ENCODE results near the gene AMBRA1. TPM values are rescaled to one million over a fixed set of nuclear protein-coding genes. Genes with fewer than 3 reads are reported as not detected.

The AMBRA1 gene
- total RNA-seq, 1 experiment from 2014 or later = 15.8 TPM

GRCh38 chr11:46346886-46347636 is 246.8 kb downstream of the AMBRA1 start, which contains the start of gene DGKZ:
Gene DGKZ (plus strand): TSS chr11:46347463. CDS start chr11:46347660, 197 bp downstream.
- ATAC-seq = peak; percentile 82
- no peak for TF ChIP-seq EZH2 (IDR thresholded peaks at IDR 0.05; ENCODE audit: low read length, unreplicated experiment)
- TF ChIP-seq, protein P1, sequence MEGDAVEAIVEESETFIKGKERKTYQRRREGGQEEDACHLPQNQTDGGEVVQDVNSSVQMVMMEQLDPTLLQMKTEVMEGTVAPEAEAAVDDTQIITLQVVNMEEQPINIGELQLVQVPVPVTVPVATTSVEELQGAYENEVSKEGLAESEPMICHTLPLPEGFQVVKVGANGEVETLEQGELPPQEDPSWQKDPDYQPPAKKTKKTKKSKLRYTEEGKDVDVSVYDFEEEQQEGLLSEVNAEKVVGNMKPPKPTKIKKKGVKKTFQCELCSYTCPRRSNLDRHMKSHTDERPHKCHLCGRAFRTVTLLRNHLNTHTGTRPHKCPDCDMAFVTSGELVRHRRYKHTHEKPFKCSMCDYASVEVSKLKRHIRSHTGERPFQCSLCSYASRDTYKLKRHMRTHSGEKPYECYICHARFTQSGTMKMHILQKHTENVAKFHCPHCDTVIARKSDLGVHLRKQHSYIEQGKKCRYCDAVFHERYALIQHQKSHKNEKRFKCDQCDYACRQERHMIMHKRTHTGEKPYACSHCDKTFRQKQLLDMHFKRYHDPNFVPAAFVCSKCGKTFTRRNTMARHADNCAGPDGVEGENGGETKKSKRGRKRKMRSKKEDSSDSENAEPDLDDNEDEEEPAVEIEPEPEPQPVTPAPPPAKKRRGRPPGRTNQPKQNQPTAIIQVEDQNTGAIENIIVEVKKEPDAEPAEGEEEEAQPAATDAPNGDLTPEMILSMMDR (conservative IDR thresholded peaks at IDR 0.05; ENCODE audit: low read depth, low read length) = peak; percentile 38
- no peak for TF ChIP-seq EZH2phosphoT487 (IDR thresholded peaks at IDR 0.05; ENCODE audit: borderline replicate concordance, low read length)
- H3K27ac ChIP-seq (ENCODE audit: low read length) = no peak within 1 kb of the TSS
- H3K9me2 ChIP-seq (replicated peaks; ENCODE audit: low read length) = no peaks in the 10 kb centered on the region
- intact Hi-C loops (cut with micrococcal nuclease) = no loop called here
- ChIA-PET CTCF (no interaction called here), POLR2A (ENCODE audit: unreplicated experiment) (interaction anchor here (0.5 kb wide), 1 partner anchor 104 kb away, joined by 4 read pairs; no protein-coding TSS in a partner anchor)
- no TSS peak for BruUV-seq (replicated peaks)
- H3K79me2 ChIP-seq (ENCODE audit: low read length) = peaks cover 43% of the 10 kb centered on the region
- H3K9ac ChIP-seq (ENCODE audit: low read length) = peak within 1 kb of the TSS; percentile 86
- H3K36me3 ChIP-seq (ENCODE audit: low read depth, low read length) = no peaks in the 10 kb centered on the region; the same call in 1 of the 2 replicates
- H3K27me3 ChIP-seq (ENCODE audit: low read length) = no peaks in the 10 kb centered on the region
- H3K4me3 ChIP-seq (ENCODE audit: low read length) = peak within 1 kb of the TSS; percentile 81
- no peaks in the 10 kb centered on the region for H4K20me1 ChIP-seq (ENCODE audit: low read length)
- no peaks in the 10 kb centered on the region for H3K9me3 ChIP-seq (ENCODE audit: low read length)
- peak within 1 kb of the TSS; percentile 82 for H2AFZ ChIP-seq (ENCODE audit: low read length)
- peak; percentile 87 for DNase-seq
- H3K4me1 ChIP-seq (ENCODE audit: insufficient read depth, low read length) = peaks cover 12% of the 10 kb centered on the region
- H3K4me2 ChIP-seq (ENCODE audit: low read length) = peak within 1 kb of the TSS; percentile 99
- H3F3A ChIP-seq (ENCODE audit: low read length, unreplicated experiment) = no peaks in the 10 kb centered on the region

Small RNA genes within 50 kb of the gene (microRNA-seq; reads per million reads assigned to microRNA genes)
- gene MIR3160-1 (ENCODE audit: unreplicated experiment) (not detected), gene MIR3160-2 (ENCODE audit: unreplicated experiment) (not detected), gene MIR4688 (ENCODE audit: unreplicated experiment) (not detected)

Other genes with a start within 250 kb of the AMBRA1 start
- gene DGKZ, start 246.6 kb downstream of the AMBRA1 start, total RNA-seq (2014; rRNA removed) = 70.2 and 91.0 TPM in 2 replicates
- 184 and 232 TPM in 2 replicates for gene MDK, start 212.4 kb downstream of the AMBRA1 start, total RNA-seq (2014; rRNA removed)
- gene CHRM4, start 202.2 kb downstream of the AMBRA1 start, total RNA-seq (2014; rRNA removed) = not detected in 2 replicates
- gene HARBI1, start 23.2 kb upstream of the AMBRA1 start, total RNA-seq (2014; rRNA removed) = 1.7 and 6.5 TPM in 2 replicates
- 95.0 and 97.3 TPM in 2 replicates for gene ATG13, start 23.5 kb upstream of the AMBRA1 start, total RNA-seq (2014; rRNA removed)
- gene ARHGAP1, start 106.6 kb upstream of the AMBRA1 start, total RNA-seq (2014; rRNA removed) = 16.1 and 27.1 TPM in 2 replicates
- gene ZNF408, start 107.0 kb upstream of the AMBRA1 start, total RNA-seq (2014; rRNA removed) = 7.1 and 7.3 TPM in 2 replicates
- not detected in 2 replicates for gene F2, start 125.2 kb upstream of the AMBRA1 start, total RNA-seq (2014; rRNA removed)